ENCODE data around the gene ZIC4. TPM values are rescaled to one million over a fixed set of nuclear protein-coding genes. Genes with fewer than 3 reads are reported as not detected.

Gene ZIC4
- total RNA-seq, 3 donors from 2014 or later, result not detected

GRCh38 chr3:147384210-147385058, 21.9 kb downstream of the ZIC4 start:
- no peak for ATAC-seq
- DNase-seq, result no peak
- peaks cover 83% of the 10 kb centered on the region for H3K27me3 Mint-ChIP-seq (ENCODE audit: low read depth)
- H3K9me3 Mint-ChIP-seq, result no peaks in the 10 kb centered on the region
- no peak overlapping the region for H3K4me3 Mint-ChIP-seq
- no peaks in the 10 kb centered on the region for H3K36me3 Mint-ChIP-seq (ENCODE audit: insufficient read depth)
- H3K4me1 Mint-ChIP-seq (ENCODE audit: low read depth), result no peaks in the 10 kb centered on the region

GRCh38 chr3:147383617-147384016, 22.7 kb downstream of the ZIC4 start:
- Mint-ChIP-seq H3K4me3 (no peak overlapping the region), H3K4me1 (ENCODE audit: low read depth) (no peaks in the 10 kb centered on the region), H3K9me3 (no peaks in the 10 kb centered on the region), H3K27me3 (ENCODE audit: low read depth) (peaks cover 83% of the 10 kb centered on the region), H3K36me3 (ENCODE audit: insufficient read depth) (no peaks in the 10 kb centered on the region)
- DNase-seq (no peak), ATAC-seq (no peak)

GRCh38 chr3:147381596-147381995, 24.7 kb downstream of the ZIC4 start:
- DNase-seq (no peak), ATAC-seq (no peak)
- Mint-ChIP-seq H3K36me3 (ENCODE audit: insufficient read depth) (no peaks in the 10 kb centered on the region), H3K9me3 (no peaks in the 10 kb centered on the region), H3K4me3 (no peak overlapping the region), H3K27me3 (ENCODE audit: low read depth) (peaks cover 83% of the 10 kb centered on the region), H3K4me1 (ENCODE audit: low read depth) (no peaks in the 10 kb centered on the region)

GRCh38 chr3:147380977-147381376, 25.4 kb downstream of the ZIC4 start:
- Mint-ChIP-seq H3K27me3 (ENCODE audit: low read depth) (peaks cover 78% of the 10 kb centered on the region), H3K4me1 (ENCODE audit: low read depth) (no peaks in the 10 kb centered on the region), H3K9me3 (no peaks in the 10 kb centered on the region), H3K36me3 (ENCODE audit: insufficient read depth) (no peaks in the 10 kb centered on the region), H3K4me3 (no peak overlapping the region)
- no peak for ATAC-seq
- DNase-seq, result no peak

- Mint-ChIP-seq H3K36me3 (ENCODE audit: insufficient read depth) (no peaks in the 10 kb centered on the region), H3K27me3 (ENCODE audit: low read depth) (peaks cover 73% of the 10 kb centered on the region), H3K4me1 (ENCODE audit: low read depth) (no peaks in the 10 kb centered on the region), H3K9me3 (no peaks in the 10 kb centered on the region), H3K4me3 (no peak overlapping the region)
- DNase-seq (no peak), ATAC-seq (no peak)
These were observed 25.9 kb downstream of the ZIC4 start for GRCh38 chr3:147380387-147380951.

GRCh38 chr3:147379651-147380050, 26.7 kb downstream of the ZIC4 start:
- Mint-ChIP-seq H3K36me3 (ENCODE audit: insufficient read depth) (no peaks in the 10 kb centered on the region), H3K4me1 (ENCODE audit: low read depth) (no peaks in the 10 kb centered on the region), H3K27me3 (ENCODE audit: low read depth) (peaks cover 73% of the 10 kb centered on the region), H3K9me3 (no peaks in the 10 kb centered on the region), H3K4me3 (no peak overlapping the region)
- DNase-seq, result no peak
- no peak for ATAC-seq

GRCh38 chr3:147377412-147378367, 28.7 kb downstream of the ZIC4 start:
- Mint-ChIP-seq H3K9me3 (no peaks in the 10 kb centered on the region), H3K4me1 (ENCODE audit: low read depth) (no peaks in the 10 kb centered on the region), H3K27me3 (ENCODE audit: low read depth) (peaks cover 76% of the 10 kb centered on the region), H3K36me3 (ENCODE audit: insufficient read depth) (no peaks in the 10 kb centered on the region), H3K4me3 (no peak overlapping the region)
- DNase-seq (no peak), ATAC-seq (no peak)

- Mint-ChIP-seq H3K36me3 (ENCODE audit: insufficient read depth) (no peaks in the 10 kb centered on the region), H3K4me1 (ENCODE audit: low read depth) (no peaks in the 10 kb centered on the region), H3K27me3 (ENCODE audit: low read depth) (peaks cover 78% of the 10 kb centered on the region), H3K9me3 (no peaks in the 10 kb centered on the region), H3K4me3 (no peak overlapping the region)
- DNase-seq (no peak), ATAC-seq (no peak)
These were observed 33.0 kb downstream of the ZIC4 start for GRCh38 chr3:147373301-147373700.

GRCh38 chr3:147372525-147373027, 33.8 kb downstream of the ZIC4 start:
- Mint-ChIP-seq H3K4me3 (no peak overlapping the region), H3K4me1 (ENCODE audit: low read depth) (no peaks in the 10 kb centered on the region), H3K9me3 (no peaks in the 10 kb centered on the region), H3K27me3 (ENCODE audit: low read depth) (peaks cover 78% of the 10 kb centered on the region), H3K36me3 (ENCODE audit: insufficient read depth) (no peaks in the 10 kb centered on the region)
- ATAC-seq, result no peak
- DNase-seq, result no peak

- no peaks in the 10 kb centered on the region for H3K9me3 Mint-ChIP-seq
- no peaks in the 10 kb centered on the region for H3K4me1 Mint-ChIP-seq (ENCODE audit: low read depth)
- H3K27me3 Mint-ChIP-seq (ENCODE audit: low read depth), result peaks cover 74% of the 10 kb centered on the region
- ATAC-seq (no peak), DNase-seq (no peak)
- H3K4me3 Mint-ChIP-seq, result no peak overlapping the region
- H3K36me3 Mint-ChIP-seq (ENCODE audit: insufficient read depth), result no peaks in the 10 kb centered on the region
These were observed 34.5 kb downstream of the ZIC4 start for GRCh38 chr3:147371771-147372340.

GRCh38 chr3:147371140-147371539, 35.2 kb downstream of the ZIC4 start:
- H3K27me3 Mint-ChIP-seq (ENCODE audit: low read depth), result peaks cover 72% of the 10 kb centered on the region
- no peaks in the 10 kb centered on the region for H3K36me3 Mint-ChIP-seq (ENCODE audit: insufficient read depth)

GRCh38 chr3:147370349-147370748, 36.0 kb downstream of the ZIC4 start:
- no peaks in the 10 kb centered on the region for H3K4me1 Mint-ChIP-seq (ENCODE audit: low read depth)
- H3K4me3 Mint-ChIP-seq, result no peak overlapping the region
- DNase-seq (no peak), ATAC-seq (no peak)
- H3K36me3 Mint-ChIP-seq (ENCODE audit: insufficient read depth), result no peaks in the 10 kb centered on the region
- H3K27me3 Mint-ChIP-seq (ENCODE audit: low read depth), result peaks cover 74% of the 10 kb centered on the region
- H3K9me3 Mint-ChIP-seq, result no peaks in the 10 kb centered on the region

More at GRCh38 chr3:147371140-147371539, 35.2 kb downstream of the ZIC4 start:
- no peaks in the 10 kb centered on the region for H3K9me3 Mint-ChIP-seq
- no peak for DNase-seq
- no peak overlapping the region for H3K4me3 Mint-ChIP-seq
- no peaks in the 10 kb centered on the region for H3K4me1 Mint-ChIP-seq (ENCODE audit: low read depth)
- no peak for ATAC-seq

- H3K27me3 Mint-ChIP-seq (ENCODE audit: low read depth), result peaks cover 70% of the 10 kb centered on the region
- no peaks in the 10 kb centered on the region for H3K4me1 Mint-ChIP-seq (ENCODE audit: low read depth)
- no peaks in the 10 kb centered on the region for H3K9me3 Mint-ChIP-seq
- no peaks in the 10 kb centered on the region for H3K36me3 Mint-ChIP-seq (ENCODE audit: insufficient read depth)
- ATAC-seq, result no peak
- H3K4me3 Mint-ChIP-seq, result no peak overlapping the region
- no peak for DNase-seq
These were observed 36.7 kb downstream of the ZIC4 start for GRCh38 chr3:147369661-147370123.

- H3K36me3 Mint-ChIP-seq (ENCODE audit: insufficient read depth), result no peaks in the 10 kb centered on the region
These were observed 37.1 kb downstream of the ZIC4 start for GRCh38 chr3:147369231-147369630.

More at GRCh38 chr3:147369231-147369630, 37.1 kb downstream of the ZIC4 start:
- no peak for DNase-seq
- Mint-ChIP-seq H3K9me3 (no peaks in the 10 kb centered on the region), H3K4me1 (ENCODE audit: low read depth) (no peaks in the 10 kb centered on the region), H3K27me3 (ENCODE audit: low read depth) (peaks cover 70% of the 10 kb centered on the region), H3K4me3 (no peak overlapping the region)
- no peak for ATAC-seq

Measured in activated T-cell treated with anti-CD3 and anti-CD28 coated beads, Interleukin-2, amount 50 U/mL, for 4 hours (primary cell).